ENCODE data around the gene HSPA12A. TPM values are rescaled to one million over a fixed set of nuclear protein-coding genes. Genes with fewer than 3 reads are reported as not detected.

The HSPA12A gene
- total RNA-seq, 4 donors from 2014 or later, result 16.4 to 24.5 (median 22.2) TPM

- TF ChIP-seq POLR2AphosphoS5 (IDR thresholded peaks at IDR 0.05), result no peak
- TF ChIP-seq POLR2A (IDR thresholded peaks at IDR 0.05; ENCODE audit: low read depth), result no peak
- TF ChIP-seq EP300 (IDR thresholded peaks at IDR 0.05), result no peak
- TF ChIP-seq, protein P1, sequence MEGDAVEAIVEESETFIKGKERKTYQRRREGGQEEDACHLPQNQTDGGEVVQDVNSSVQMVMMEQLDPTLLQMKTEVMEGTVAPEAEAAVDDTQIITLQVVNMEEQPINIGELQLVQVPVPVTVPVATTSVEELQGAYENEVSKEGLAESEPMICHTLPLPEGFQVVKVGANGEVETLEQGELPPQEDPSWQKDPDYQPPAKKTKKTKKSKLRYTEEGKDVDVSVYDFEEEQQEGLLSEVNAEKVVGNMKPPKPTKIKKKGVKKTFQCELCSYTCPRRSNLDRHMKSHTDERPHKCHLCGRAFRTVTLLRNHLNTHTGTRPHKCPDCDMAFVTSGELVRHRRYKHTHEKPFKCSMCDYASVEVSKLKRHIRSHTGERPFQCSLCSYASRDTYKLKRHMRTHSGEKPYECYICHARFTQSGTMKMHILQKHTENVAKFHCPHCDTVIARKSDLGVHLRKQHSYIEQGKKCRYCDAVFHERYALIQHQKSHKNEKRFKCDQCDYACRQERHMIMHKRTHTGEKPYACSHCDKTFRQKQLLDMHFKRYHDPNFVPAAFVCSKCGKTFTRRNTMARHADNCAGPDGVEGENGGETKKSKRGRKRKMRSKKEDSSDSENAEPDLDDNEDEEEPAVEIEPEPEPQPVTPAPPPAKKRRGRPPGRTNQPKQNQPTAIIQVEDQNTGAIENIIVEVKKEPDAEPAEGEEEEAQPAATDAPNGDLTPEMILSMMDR (IDR thresholded peaks at IDR 0.05), result no peak
- DNase-seq (ENCODE audit: extremely low spot score), result no peak
- intact Hi-C loops (cut with DNase I), result no loop called here
- H3K27ac ChIP-seq (replicated peaks in 1 of 4), result no peak overlapping the region
- no peaks in the 10 kb centered on the region for H3K27me3 ChIP-seq
- H3K4me1 ChIP-seq, result peaks cover 1 to 6% (median 4%) of the 10 kb centered on the region in 4 donors
- H3K9me3 ChIP-seq, result no peaks in the 10 kb centered on the region
- WGBS, result 88% methylated on average over 4 of the region's 5 CpGs
- H3K4me3 ChIP-seq, result no peak overlapping the region
- H3K36me3 ChIP-seq, result peaks cover 0 to 29% (median 5%) of the 10 kb centered on the region in 4 donors
Measured at GRCh38 chr10:116699471-116700150, 42.8 kb downstream of the HSPA12A start.

- Histone ChIP-seq H3K4me3 (no peak overlapping the region), H3K27ac (replicated peaks in 1 of 4) (peak overlapping the region in 1 of 4 donors; percentile 2), H3K27me3 (no peaks in the 10 kb centered on the region), H3K4me1 (peaks cover 6 to 12% (median 10%) of the 10 kb centered on the region in 4 donors), H3K36me3 (peaks cover 0 to 27% (median 4%) of the 10 kb centered on the region in 4 donors), H3K9me3 (no peaks in the 10 kb centered on the region)
- TF ChIP-seq, protein P1 (IDR thresholded peaks at IDR 0.05), result no peak
- TF ChIP-seq EP300 (IDR thresholded peaks at IDR 0.05) (no peak), POLR2A (IDR thresholded peaks at IDR 0.05; ENCODE audit: low read depth) (no peak), POLR2AphosphoS5 (IDR thresholded peaks at IDR 0.05) (no peak)
- DNase-seq (ENCODE audit: extremely low spot score), result no peak
- intact Hi-C loops (cut with DNase I), result no loop called here
- whole genome bisulfite sequencing, result 82% methylated on average over 9 of the region's 9 CpGs
Measured at GRCh38 chr10:116699049-116699448, 43.3 kb downstream of the HSPA12A start.

DNA sequence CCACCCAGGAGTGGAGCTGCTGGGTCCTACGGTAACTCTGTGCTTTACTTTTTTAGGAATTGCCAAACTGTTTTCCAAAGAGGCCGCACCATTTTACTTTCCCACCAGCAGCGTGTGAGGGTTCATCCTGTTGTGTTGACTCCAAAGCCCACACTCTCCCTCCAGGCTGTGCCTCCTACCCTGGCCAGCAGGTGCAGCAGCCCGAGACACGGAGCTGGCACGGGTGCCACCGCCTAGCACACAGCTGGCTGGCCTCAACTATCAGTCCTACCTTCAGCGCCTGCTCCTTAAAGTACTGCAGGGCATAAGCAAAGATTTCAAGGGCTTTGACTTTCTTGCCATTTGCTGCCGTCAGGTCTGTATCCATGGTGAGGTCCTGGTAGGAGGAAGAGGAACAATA, 44.0 kb downstream of the HSPA12A start:
- H3K27me3 ChIP-seq, result no peaks in the 10 kb centered on the region
- H3K4me1 ChIP-seq, result peaks cover 6 to 14% (median 12%) of the 10 kb centered on the region in 4 donors
- H3K4me3 ChIP-seq, result no peak overlapping the region
- H3K9me3 ChIP-seq, result no peaks in the 10 kb centered on the region
- H3K27ac ChIP-seq (replicated peaks in 1 of 4), result peak overlapping the region in 1 of 4 donors; percentile 2
- WGBS, result 89% methylated on average over 6 of the region's 9 CpGs
- DNase-seq (ENCODE audit: extremely low spot score), result no peak
- H3K36me3 ChIP-seq, result peaks cover 0 to 22% (median 4%) of the 10 kb centered on the region in 4 donors
- TF ChIP-seq, protein P1 (IDR thresholded peaks at IDR 0.05), result no peak
- TF ChIP-seq POLR2AphosphoS5 (IDR thresholded peaks at IDR 0.05), result no peak
- no peak for TF ChIP-seq EP300 (IDR thresholded peaks at IDR 0.05)
- no peak for TF ChIP-seq POLR2A (IDR thresholded peaks at IDR 0.05; ENCODE audit: low read depth)
- intact Hi-C loops (cut with DNase I), result no loop called here

GRCh38 chr10:116697816-116698215, 44.5 kb downstream of the HSPA12A start:
- intact Hi-C loops (cut with DNase I), result no loop called here
- DNase-seq (ENCODE audit: extremely low spot score), result no peak
- peaks cover 6 to 14% (median 12%) of the 10 kb centered on the region in 4 donors for H3K4me1 ChIP-seq
- TF ChIP-seq EP300 (IDR thresholded peaks at IDR 0.05) (no peak), POLR2AphosphoS5 (IDR thresholded peaks at IDR 0.05) (no peak), POLR2A (IDR thresholded peaks at IDR 0.05; ENCODE audit: low read depth) (no peak)
- TF ChIP-seq, protein P1 (IDR thresholded peaks at IDR 0.05), result no peak
- no peaks in the 10 kb centered on the region for H3K27me3 ChIP-seq
- H3K36me3 ChIP-seq, result peaks cover 0 to 22% (median 4%) of the 10 kb centered on the region in 4 donors
- H3K4me3 ChIP-seq, result no peak overlapping the region
- no peak overlapping the region for H3K27ac ChIP-seq (replicated peaks in 1 of 4)
- H3K9me3 ChIP-seq, result no peaks in the 10 kb centered on the region
- WGBS, result 55% methylated on average over 7 of the region's 7 CpGs

Data from esophagus muscularis mucosa (tissue), 4 donors.